ENCODE measurements around the gene CORIN.

The CORIN gene

DNA sequence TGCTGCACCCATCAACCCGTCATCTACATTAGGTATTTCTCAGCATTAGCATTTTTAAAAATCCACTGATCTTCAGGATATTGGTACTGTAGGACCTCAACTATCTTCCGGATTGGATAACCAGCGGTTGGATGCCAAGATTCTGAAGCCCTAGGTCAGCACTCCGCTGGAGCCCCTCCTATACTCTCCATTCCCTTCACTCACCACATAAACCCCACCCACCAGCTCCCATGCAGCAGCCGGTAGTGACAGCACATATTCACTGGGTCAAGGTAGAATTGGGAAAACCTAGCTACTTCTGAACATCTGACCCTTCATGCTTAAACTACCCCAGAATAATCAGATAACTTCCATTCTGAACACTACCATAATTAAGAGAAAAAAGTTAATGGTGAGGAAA, 134.9 kb downstream of the CORIN start:
- H3K9ac ChIP-seq (ENCODE audit: low read length): no peak overlapping the region
- no peak overlapping the region for H3K4me3 ChIP-seq (ENCODE audit: low read length)

DNA sequence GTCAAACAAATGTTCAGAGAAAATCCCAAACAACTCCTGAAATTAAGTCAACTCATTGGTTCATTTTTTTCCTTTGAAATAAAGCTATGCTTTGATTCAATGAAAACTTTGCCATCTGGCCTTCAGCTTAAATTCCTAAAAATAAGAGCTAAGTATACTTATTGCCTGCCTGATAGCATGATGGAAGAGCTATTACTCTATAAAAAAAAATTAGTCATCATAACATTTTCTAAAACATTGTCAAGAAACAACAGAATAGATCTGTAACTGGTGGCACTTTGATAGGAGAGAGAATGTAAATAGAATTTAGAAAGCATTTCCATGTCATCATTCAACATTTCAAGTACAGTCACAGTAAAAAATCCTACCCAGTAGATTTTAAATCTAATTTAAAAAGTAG, 136.6 kb downstream of the CORIN start:
- Histone ChIP-seq H3K36me3 (replicated peaks; ENCODE audit: insufficient read depth, low read length) (no peaks in the 10 kb centered on the region), H3F3A (ENCODE audit: insufficient read depth, low read length) (no peaks in the 10 kb centered on the region), H2AFZ (ENCODE audit: low read length) (no peak overlapping the region), H3K9me3 (replicated peaks; ENCODE audit: insufficient read depth, low read length) (no peaks in the 10 kb centered on the region), H3K4me3 (ENCODE audit: low read length) (no peak overlapping the region), H3K9me2 (replicated peaks; ENCODE audit: insufficient read depth, low read length) (no peaks in the 10 kb centered on the region), H3K27me3 (replicated peaks; ENCODE audit: insufficient read depth, low read length) (no peaks in the 10 kb centered on the region), H3K27ac (ENCODE audit: low read length) (no peak overlapping the region), H3K4me2 (ENCODE audit: low read depth, low read length) (no peak overlapping the region), H3K4me1 (ENCODE audit: low read length) (no peaks in the 10 kb centered on the region), H3K9ac (ENCODE audit: low read length) (no peak overlapping the region), H3K79me2 (ENCODE audit: low read length) (no peaks in the 10 kb centered on the region), H4K20me1 (ENCODE audit: insufficient read depth, low read length) (no peaks in the 10 kb centered on the region)
- TF ChIP-seq EZH2 (optimal IDR thresholded peaks at IDR 0.05; ENCODE audit: low read depth, low read length): no peak
- TF ChIP-seq, protein P1, sequence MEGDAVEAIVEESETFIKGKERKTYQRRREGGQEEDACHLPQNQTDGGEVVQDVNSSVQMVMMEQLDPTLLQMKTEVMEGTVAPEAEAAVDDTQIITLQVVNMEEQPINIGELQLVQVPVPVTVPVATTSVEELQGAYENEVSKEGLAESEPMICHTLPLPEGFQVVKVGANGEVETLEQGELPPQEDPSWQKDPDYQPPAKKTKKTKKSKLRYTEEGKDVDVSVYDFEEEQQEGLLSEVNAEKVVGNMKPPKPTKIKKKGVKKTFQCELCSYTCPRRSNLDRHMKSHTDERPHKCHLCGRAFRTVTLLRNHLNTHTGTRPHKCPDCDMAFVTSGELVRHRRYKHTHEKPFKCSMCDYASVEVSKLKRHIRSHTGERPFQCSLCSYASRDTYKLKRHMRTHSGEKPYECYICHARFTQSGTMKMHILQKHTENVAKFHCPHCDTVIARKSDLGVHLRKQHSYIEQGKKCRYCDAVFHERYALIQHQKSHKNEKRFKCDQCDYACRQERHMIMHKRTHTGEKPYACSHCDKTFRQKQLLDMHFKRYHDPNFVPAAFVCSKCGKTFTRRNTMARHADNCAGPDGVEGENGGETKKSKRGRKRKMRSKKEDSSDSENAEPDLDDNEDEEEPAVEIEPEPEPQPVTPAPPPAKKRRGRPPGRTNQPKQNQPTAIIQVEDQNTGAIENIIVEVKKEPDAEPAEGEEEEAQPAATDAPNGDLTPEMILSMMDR (IDR thresholded peaks at IDR 0.05; ENCODE audit: low read length): no peak
- no peak for TF ChIP-seq EZH2phosphoT487 (IDR thresholded peaks at IDR 0.05; ENCODE audit: low read length)
- DNase-seq: no peak

More for the DNA sequence above, 134.9 kb downstream of the CORIN start:
- Histone ChIP-seq H3F3A (ENCODE audit: insufficient read depth, low read length) (no peaks in the 10 kb centered on the region), H3K4me1 (ENCODE audit: low read length) (no peaks in the 10 kb centered on the region), H3K4me2 (ENCODE audit: low read depth, low read length) (no peak overlapping the region), H3K27me3 (replicated peaks; ENCODE audit: insufficient read depth, low read length) (no peaks in the 10 kb centered on the region), H3K27ac (ENCODE audit: low read length) (no peak overlapping the region), H4K20me1 (ENCODE audit: insufficient read depth, low read length) (no peaks in the 10 kb centered on the region), H3K9me3 (replicated peaks; ENCODE audit: insufficient read depth, low read length) (no peaks in the 10 kb centered on the region), H3K9me2 (replicated peaks; ENCODE audit: insufficient read depth, low read length) (no peaks in the 10 kb centered on the region), H3K36me3 (replicated peaks; ENCODE audit: insufficient read depth, low read length) (no peaks in the 10 kb centered on the region), H3K79me2 (ENCODE audit: low read length) (no peaks in the 10 kb centered on the region), H2AFZ (ENCODE audit: low read length) (no peak overlapping the region)
- DNase-seq: no peak
- TF ChIP-seq, protein P1 (IDR thresholded peaks at IDR 0.05; ENCODE audit: low read length): no peak
- TF ChIP-seq EZH2phosphoT487 (IDR thresholded peaks at IDR 0.05; ENCODE audit: low read length): no peak
- no peak for TF ChIP-seq EZH2 (optimal IDR thresholded peaks at IDR 0.05; ENCODE audit: low read depth, low read length)

DNA sequence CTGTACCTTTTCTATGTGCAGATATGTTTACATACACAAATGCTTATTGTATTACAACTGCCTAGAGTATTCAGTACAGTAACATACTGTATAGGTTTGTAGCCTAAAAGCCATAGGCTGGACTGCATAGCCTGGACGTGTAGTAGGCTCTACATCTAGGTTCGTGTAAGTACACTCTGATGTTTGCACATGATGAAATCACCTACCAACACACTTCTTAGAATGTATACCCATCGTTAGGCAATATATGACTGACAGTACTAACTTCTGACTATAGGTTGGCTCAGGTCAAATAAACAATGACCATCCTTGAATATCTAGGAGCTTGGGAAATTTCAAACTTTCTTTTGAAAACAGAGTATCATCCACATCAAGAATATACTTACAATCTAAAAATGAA, 139.0 kb downstream of the CORIN start:
- Histone ChIP-seq H3F3A (ENCODE audit: insufficient read depth, low read length) (no peaks in the 10 kb centered on the region), H3K4me1 (ENCODE audit: low read length) (no peaks in the 10 kb centered on the region), H3K4me3 (ENCODE audit: low read length) (no peak overlapping the region), H3K9ac (ENCODE audit: low read length) (no peak overlapping the region), H3K9me3 (replicated peaks; ENCODE audit: insufficient read depth, low read length) (no peaks in the 10 kb centered on the region), H3K36me3 (replicated peaks; ENCODE audit: insufficient read depth, low read length) (no peaks in the 10 kb centered on the region), H4K20me1 (ENCODE audit: insufficient read depth, low read length) (no peaks in the 10 kb centered on the region), H3K27me3 (replicated peaks; ENCODE audit: insufficient read depth, low read length) (no peaks in the 10 kb centered on the region), H3K4me2 (ENCODE audit: low read depth, low read length) (no peak overlapping the region), H3K79me2 (ENCODE audit: low read length) (no peaks in the 10 kb centered on the region), H3K9me2 (replicated peaks; ENCODE audit: insufficient read depth, low read length) (no peaks in the 10 kb centered on the region), H3K27ac (ENCODE audit: low read length) (no peak overlapping the region), H2AFZ (ENCODE audit: low read length) (no peak overlapping the region)
- TF ChIP-seq EZH2 (optimal IDR thresholded peaks at IDR 0.05; ENCODE audit: low read depth, low read length) (no peak), EZH2phosphoT487 (IDR thresholded peaks at IDR 0.05; ENCODE audit: low read length) (no peak)
- TF ChIP-seq, protein P1 (IDR thresholded peaks at IDR 0.05; ENCODE audit: low read length): no peak
- DNase-seq: no peak

Measured in MM.1S (cell line).